Stimulated activated memory B cell treated with anti-CD40 and anti-IgM and Interleukin-4, amounts not matched to agents 10 μg/mL and 1 μg/mL and 100 μg/mL, for 72 hours (primary cell): ENCODE results near the gene ELF1.

Experiments
- ATAC-seq: fragments of 150-1000 bp; cut with Tn5 transposase; 2 replicates; pipeline ENCODE4 v1.10.0; 2021
- H3K27ac Mint-ChIP-seq: one replicate; pipeline ENCODE4 v1.8.0; 2022; ENCODE audit warnings: mild to moderate bottlenecking, mixed read lengths
- H3K27me3 Mint-ChIP-seq: one replicate; pipeline ENCODE4 v1.8.0; 2022; ENCODE audit warnings: mixed read lengths
- H3K36me3 Mint-ChIP-seq: one replicate; pipeline ENCODE4 v1.8.0; 2022; ENCODE audit warnings: mixed read lengths
- H3K4me1 Mint-ChIP-seq: one replicate; pipeline ENCODE4 v1.8.0; 2022; ENCODE audit warnings: mixed read lengths
- H3K4me3 Mint-ChIP-seq: one replicate; pipeline ENCODE4 v1.8.0; 2022; ENCODE audit warnings: mild to moderate bottlenecking, moderate library complexity, mixed read lengths
- H3K9me3 Mint-ChIP-seq: one replicate; pipeline ENCODE4 v1.8.0; 2022; ENCODE audit warnings: mixed read lengths

Gene ELF1

GRCh38 chr13:41025518-41025917, 6.4 kb upstream of the ELF1 start:
- Mint-ChIP-seq H3K27me3 (no peaks in the 10 kb centered on the region), H3K27ac (peak overlapping the region; percentile 55)
- no peak for ATAC-seq

GRCh38 chr13:41019578-41020347, 647 bp upstream of the ELF1 start:
- H3K27ac Mint-ChIP-seq = peak overlapping the region; percentile 97

More at GRCh38 chr13:41025518-41025917, 6.4 kb upstream of the ELF1 start:
- Mint-ChIP-seq H3K36me3 (peaks cover 20% of the 10 kb centered on the region), H3K9me3 (no peaks in the 10 kb centered on the region), H3K4me3 (no peak overlapping the region), H3K4me1 (peaks cover 33% of the 10 kb centered on the region)

GRCh38 chr13:41018602-41018948, 541 bp downstream of the ELF1 start:
- no peak for ATAC-seq
- Mint-ChIP-seq H3K27ac (peak overlapping the region; percentile 97), H3K4me1 (peaks cover 50% of the 10 kb centered on the region), H3K27me3 (no peaks in the 10 kb centered on the region), H3K9me3 (no peaks in the 10 kb centered on the region), H3K4me3 (peak overlapping the region; percentile 85), H3K36me3 (peaks cover 30% of the 10 kb centered on the region)

More at GRCh38 chr13:41019578-41020347, 647 bp upstream of the ELF1 start:
- H3K9me3 Mint-ChIP-seq = no peaks in the 10 kb centered on the region
- peaks cover 45% of the 10 kb centered on the region for H3K4me1 Mint-ChIP-seq
- no peaks in the 10 kb centered on the region for H3K27me3 Mint-ChIP-seq
- peaks cover 25% of the 10 kb centered on the region for H3K36me3 Mint-ChIP-seq
- H3K4me3 Mint-ChIP-seq = no peak overlapping the region
- ATAC-seq = no peak

GRCh38 chr13:41017817-41018601, 1.1 kb downstream of the ELF1 start:
- peak overlapping the region; percentile 97 for H3K27ac Mint-ChIP-seq
- H3K9me3 Mint-ChIP-seq = no peaks in the 10 kb centered on the region
- no peak for ATAC-seq
- no peaks in the 10 kb centered on the region for H3K27me3 Mint-ChIP-seq
- H3K36me3 Mint-ChIP-seq = peaks cover 34% of the 10 kb centered on the region
- peaks cover 55% of the 10 kb centered on the region for H3K4me1 Mint-ChIP-seq
- H3K4me3 Mint-ChIP-seq = peak overlapping the region; percentile 93

GRCh38 chr13:41017159-41017558, 2.0 kb downstream of the ELF1 start:
- H3K9me3 Mint-ChIP-seq = no peaks in the 10 kb centered on the region
- no peaks in the 10 kb centered on the region for H3K27me3 Mint-ChIP-seq
- H3K36me3 Mint-ChIP-seq = peaks cover 33% of the 10 kb centered on the region
- H3K27ac Mint-ChIP-seq = peak overlapping the region; percentile 97
- ATAC-seq = peak; percentile 42
- peaks cover 59% of the 10 kb centered on the region for H3K4me1 Mint-ChIP-seq
- H3K4me3 Mint-ChIP-seq = peak overlapping the region; percentile 93

GRCh38 chr13:41015920-41016319, 3.2 kb downstream of the ELF1 start:
- no peaks in the 10 kb centered on the region for H3K27me3 Mint-ChIP-seq
- peaks cover 32% of the 10 kb centered on the region for H3K36me3 Mint-ChIP-seq
- peaks cover 63% of the 10 kb centered on the region for H3K4me1 Mint-ChIP-seq
- H3K9me3 Mint-ChIP-seq = no peaks in the 10 kb centered on the region
- peak overlapping the region; percentile 97 for H3K27ac Mint-ChIP-seq
- peak overlapping the region; percentile 81 for H3K4me3 Mint-ChIP-seq
- no peak for ATAC-seq

GRCh38 chr13:41013835-41014234, 5.3 kb downstream of the ELF1 start:
- H3K4me1 Mint-ChIP-seq = peaks cover 63% of the 10 kb centered on the region
- peak overlapping the region; percentile 97 for H3K27ac Mint-ChIP-seq
- no peak for ATAC-seq
- peak overlapping the region; percentile 62 for H3K4me3 Mint-ChIP-seq
- peaks cover 32% of the 10 kb centered on the region for H3K36me3 Mint-ChIP-seq
- no peaks in the 10 kb centered on the region for H3K9me3 Mint-ChIP-seq
- H3K27me3 Mint-ChIP-seq = no peaks in the 10 kb centered on the region

GRCh38 chr13:41012536-41012935, 6.6 kb downstream of the ELF1 start:
- Mint-ChIP-seq H3K4me3 (peak overlapping the region; percentile 44), H3K27ac (no peak overlapping the region), H3K36me3 (peaks cover 37% of the 10 kb centered on the region)

GRCh38 chr13:41011382-41011956, 7.6 kb downstream of the ELF1 start:
- H3K4me3 Mint-ChIP-seq = no peak overlapping the region
- H3K27me3 Mint-ChIP-seq = no peaks in the 10 kb centered on the region
- ATAC-seq = no peak
- no peak overlapping the region for H3K27ac Mint-ChIP-seq
- H3K4me1 Mint-ChIP-seq = peaks cover 73% of the 10 kb centered on the region
- peaks cover 30% of the 10 kb centered on the region for H3K36me3 Mint-ChIP-seq
- no peaks in the 10 kb centered on the region for H3K9me3 Mint-ChIP-seq

More at GRCh38 chr13:41012536-41012935, 6.6 kb downstream of the ELF1 start:
- Mint-ChIP-seq H3K9me3 (no peaks in the 10 kb centered on the region), H3K4me1 (peaks cover 72% of the 10 kb centered on the region), H3K27me3 (no peaks in the 10 kb centered on the region)
- ATAC-seq = no peak

- H3K27ac Mint-ChIP-seq = peak overlapping the region; percentile 33
- H3K36me3 Mint-ChIP-seq = peaks cover 23% of the 10 kb centered on the region
- peaks cover 70% of the 10 kb centered on the region for H3K4me1 Mint-ChIP-seq
- H3K9me3 Mint-ChIP-seq = no peaks in the 10 kb centered on the region
- H3K4me3 Mint-ChIP-seq = peak overlapping the region; percentile 35
- ATAC-seq = no peak
- H3K27me3 Mint-ChIP-seq = no peaks in the 10 kb centered on the region
Observed at GRCh38 chr13:41008349-41008980, 10.7 kb downstream of the ELF1 start.

GRCh38 chr13:41007744-41008128, 11.4 kb downstream of the ELF1 start:
- H3K27ac Mint-ChIP-seq = peak overlapping the region; percentile 33
- no peak for ATAC-seq
- H3K9me3 Mint-ChIP-seq = no peaks in the 10 kb centered on the region
- H3K4me3 Mint-ChIP-seq = peak overlapping the region; percentile 46
- H3K36me3 Mint-ChIP-seq = peaks cover 17% of the 10 kb centered on the region
- no peaks in the 10 kb centered on the region for H3K27me3 Mint-ChIP-seq
- peaks cover 66% of the 10 kb centered on the region for H3K4me1 Mint-ChIP-seq

- H3K27ac Mint-ChIP-seq = no peak overlapping the region
- H3K4me3 Mint-ChIP-seq = peak overlapping the region; percentile 46
- H3K9me3 Mint-ChIP-seq = no peaks in the 10 kb centered on the region
- peaks cover 17% of the 10 kb centered on the region for H3K36me3 Mint-ChIP-seq
- H3K4me1 Mint-ChIP-seq = peaks cover 63% of the 10 kb centered on the region
- peak; percentile 60 for ATAC-seq
- H3K27me3 Mint-ChIP-seq = no peaks in the 10 kb centered on the region
Observed at GRCh38 chr13:41006978-41007743, 12.0 kb downstream of the ELF1 start.

GRCh38 chr13:41006306-41006705, 12.8 kb downstream of the ELF1 start:
- ATAC-seq = no peak
- Mint-ChIP-seq H3K36me3 (peaks cover 19% of the 10 kb centered on the region), H3K9me3 (no peaks in the 10 kb centered on the region), H3K27me3 (no peaks in the 10 kb centered on the region), H3K4me1 (peaks cover 63% of the 10 kb centered on the region), H3K4me3 (no peak overlapping the region), H3K27ac (peak overlapping the region; percentile 88)

GRCh38 chr13:41005704-41006103, 13.4 kb downstream of the ELF1 start:
- no peaks in the 10 kb centered on the region for H3K27me3 Mint-ChIP-seq
- H3K4me1 Mint-ChIP-seq = peaks cover 60% of the 10 kb centered on the region
- peak overlapping the region; percentile 88 for H3K27ac Mint-ChIP-seq
- peaks cover 18% of the 10 kb centered on the region for H3K36me3 Mint-ChIP-seq
- no peak for ATAC-seq
- H3K9me3 Mint-ChIP-seq = no peaks in the 10 kb centered on the region
- H3K4me3 Mint-ChIP-seq = peak overlapping the region; percentile 50
